Lung (tissue), 12 donors: ENCODE measurements around the gene LY6G5B. TPM values are rescaled to one million over a fixed set of nuclear protein-coding genes. Genes with fewer than 3 reads are reported as not detected.
A peak's percentile ranks its signal among the peaks of the same experiment; 100 is the strongest.

Experiments used
- ATAC-seq: fragments of 200-7000 bp; cut with Tn5 transposase; one replicate; pipeline ENCODE4 v1.9.1; 2020; ENCODE audit warnings: moderate number of reproducible peaks; ENCODE audit not compliant: insufficient read depth, low FRiP score
- DNase-seq, 3 donors: peaks; one replicate each; pipeline ENCODE4 v3.0.0-alpha.2; 2013 to 2017
- H3K27ac ChIP-seq, 2 donors: one replicate each; pipeline ENCODE4 v1.5.1; 2013; ENCODE audit warnings: mild to moderate bottlenecking in 2 of 2, moderate library complexity in 2 of 2, control low read depth in 1 of 2, inconsistent platforms in 1 of 2, low read depth in 1 of 2, low read length in 1 of 2
- H3K27me3 ChIP-seq, 3 donors: one replicate each; pipeline ENCODE4 v1.5.1; 2013; ENCODE audit warnings: low read length in 2 of 3; ENCODE audit not compliant: control insufficient read depth in 3 of 3, insufficient read depth in 3 of 3
- H3K36me3 ChIP-seq, 4 donors: one replicate each; pipeline ENCODE4 v1.5.1; 2013; ENCODE audit warnings: low read length in 4 of 4, mild to moderate bottlenecking in 1 of 4, moderate library complexity in 1 of 4; ENCODE audit not compliant: control insufficient read depth in 4 of 4, insufficient read depth in 4 of 4
- H3K4me1 ChIP-seq, 5 donors: one replicate each; pipeline ENCODE4 v1.5.1; 2013; ENCODE audit warnings: low read length in 5 of 5, mild to moderate bottlenecking in 2 of 5, moderate library complexity in 1 of 5; ENCODE audit not compliant: control insufficient read depth in 5 of 5, insufficient read depth in 5 of 5
- H3K4me3 ChIP-seq: one replicate; pipeline ENCODE4 v1.5.1; 2013; ENCODE audit warnings: mild to moderate bottlenecking, control low read depth, moderate library complexity
- H3K9ac ChIP-seq, 2 donors: one replicate each; pipeline ENCODE4 v1.5.1; 2013; ENCODE audit warnings: low read length in 2 of 2, control low read depth in 1 of 2; ENCODE audit not compliant: insufficient read depth in 1 of 2
- H3K9me3 ChIP-seq, 4 donors: one replicate each; pipeline ENCODE4 v1.5.1; 2013; ENCODE audit warnings: low read length in 3 of 4, mild to moderate bottlenecking in 1 of 4, moderate library complexity in 1 of 4; ENCODE audit not compliant: control insufficient read depth in 4 of 4, insufficient read depth in 3 of 4
- WGBS, 2 donors: extraction: QIAGEN DNeasy Blood & Tissue Kit; methylation state at CpG; one replicate each; pipeline ENCODE4 v1.1.7; 2013; 5-methylcytosine and 5-hydroxymethylcytosine counted together
- polyA plus RNA-seq, 2 donors: library from polyadenylated mRNA; stranded (reverse); fragments of 200-250 nt; gene quantifications; one replicate each; pipeline ENCODE4 v1.2.1, GENCODE V29; 2013
- total RNA-seq, 2 donors: library from RNA; depleted of rRNA in 1 of 2; stranded (reverse); fragments of >200 nt in 1 of 2; gene quantifications; one replicate each; pipeline ENCODE4 v1.2.1, GENCODE V29; 2014 to 2021
- TF ChIP-seq, protein P1 (sequence below): IDR thresholded peaks from 2 replicates; pipeline ENCODE4 v1.5.1; 2012; ENCODE audit warnings: mild to moderate bottlenecking; ENCODE audit errors: control extremely low read depth, extremely low read depth
- donor health status: control.
- donor health status: control.
- donor health status: Bipolar disorder and iron deficiency.
- donor health status: healthy.
- donor health status: DM: yes; HTN: yes; CAD: no.

The LY6G5B gene
- total and polyA plus RNA-seq, 4 donors, result 5.7 to 13.7 (median 8.2) TPM

DNA sequence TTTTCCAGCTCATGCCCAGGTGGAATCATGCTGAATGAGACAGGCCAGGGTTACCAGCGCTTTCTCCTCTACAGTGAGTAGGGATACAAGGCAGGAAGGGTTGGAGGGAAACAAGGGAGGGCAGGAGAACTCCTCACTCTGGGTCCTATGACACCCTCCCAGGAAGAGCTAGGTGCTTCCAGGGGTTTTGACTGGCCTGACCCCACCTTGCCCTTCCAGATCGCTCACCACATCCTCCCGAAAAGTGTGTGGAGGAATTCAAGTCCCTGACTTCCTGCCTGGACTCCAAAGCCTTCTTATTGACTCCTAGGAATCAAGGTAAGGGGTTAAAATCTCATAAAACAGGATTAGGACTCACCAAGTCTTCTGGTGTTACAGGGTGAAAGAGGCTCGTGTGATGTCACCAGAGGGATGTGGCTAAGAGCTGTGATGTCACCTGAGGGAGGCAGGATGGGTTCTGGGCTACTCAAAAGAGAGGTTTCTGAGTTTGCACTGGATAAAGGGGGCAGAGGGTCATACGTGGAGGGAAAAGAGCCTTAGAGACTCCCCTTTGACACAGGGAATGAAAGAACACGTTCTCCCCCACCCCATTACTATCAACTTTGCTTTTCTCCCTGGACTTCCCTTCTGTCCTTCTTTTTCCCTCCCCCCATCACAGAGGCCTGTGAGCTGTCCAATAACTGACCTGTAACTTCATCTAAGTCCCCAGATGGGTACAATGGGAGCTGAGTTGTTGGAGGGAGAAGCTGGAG lies 12.2 kb upstream of the LY6G5B start:
- ATAC-seq (no peak), DNase-seq (no peak)
- Histone ChIP-seq H3K27ac (no peak overlapping the region), H3K9me3 (no peaks in the 10 kb centered on the region), H3K9ac (no peak overlapping the region), H3K4me3 (no peak overlapping the region), H3K36me3 (peaks cover 3 to 26% (median 7%) of the 10 kb centered on the region in 4 donors), H3K27me3 (no peaks in the 10 kb centered on the region), H3K4me1 (peaks cover 3 to 40% (median 9%) of the 10 kb centered on the region in 5 donors)
- TF ChIP-seq, protein P1, sequence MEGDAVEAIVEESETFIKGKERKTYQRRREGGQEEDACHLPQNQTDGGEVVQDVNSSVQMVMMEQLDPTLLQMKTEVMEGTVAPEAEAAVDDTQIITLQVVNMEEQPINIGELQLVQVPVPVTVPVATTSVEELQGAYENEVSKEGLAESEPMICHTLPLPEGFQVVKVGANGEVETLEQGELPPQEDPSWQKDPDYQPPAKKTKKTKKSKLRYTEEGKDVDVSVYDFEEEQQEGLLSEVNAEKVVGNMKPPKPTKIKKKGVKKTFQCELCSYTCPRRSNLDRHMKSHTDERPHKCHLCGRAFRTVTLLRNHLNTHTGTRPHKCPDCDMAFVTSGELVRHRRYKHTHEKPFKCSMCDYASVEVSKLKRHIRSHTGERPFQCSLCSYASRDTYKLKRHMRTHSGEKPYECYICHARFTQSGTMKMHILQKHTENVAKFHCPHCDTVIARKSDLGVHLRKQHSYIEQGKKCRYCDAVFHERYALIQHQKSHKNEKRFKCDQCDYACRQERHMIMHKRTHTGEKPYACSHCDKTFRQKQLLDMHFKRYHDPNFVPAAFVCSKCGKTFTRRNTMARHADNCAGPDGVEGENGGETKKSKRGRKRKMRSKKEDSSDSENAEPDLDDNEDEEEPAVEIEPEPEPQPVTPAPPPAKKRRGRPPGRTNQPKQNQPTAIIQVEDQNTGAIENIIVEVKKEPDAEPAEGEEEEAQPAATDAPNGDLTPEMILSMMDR, result no peak
- WGBS, 2 donors, result 81 to 90% methylated on average over 6 of the region's 6 CpGs

DNA sequence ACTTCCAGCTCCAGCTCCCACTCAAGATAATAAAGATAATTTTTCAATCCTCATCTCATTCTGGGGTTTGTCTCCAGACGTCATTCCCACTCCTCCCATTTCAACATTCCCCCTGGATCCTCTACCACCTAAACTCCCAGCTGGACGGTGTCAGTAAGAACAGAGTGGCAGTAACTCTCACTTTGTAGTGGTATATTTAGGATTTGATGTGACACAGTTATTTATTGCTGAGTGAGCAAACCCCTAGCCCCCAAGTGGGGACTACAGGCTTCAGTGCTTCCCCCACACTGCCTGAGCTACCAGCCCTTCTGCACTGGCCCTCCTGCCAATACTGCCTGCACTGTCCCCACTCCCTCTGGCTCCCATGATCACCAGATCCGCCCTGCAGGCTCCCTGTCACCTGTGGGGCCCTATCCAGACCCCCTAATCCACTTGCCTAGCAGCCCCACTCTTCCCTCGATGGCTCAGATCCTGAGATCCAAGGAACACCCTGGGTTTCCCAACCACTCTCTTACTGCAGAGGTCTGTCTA lies 11.6 kb upstream of the LY6G5B start:
- WGBS, 2 donors, result 87 to 91% methylated on average over 4 of the region's 4 CpGs
- Histone ChIP-seq H3K27me3 (no peaks in the 10 kb centered on the region), H3K9me3 (no peaks in the 10 kb centered on the region), H3K9ac (no peak overlapping the region), H3K4me3 (no peak overlapping the region), H3K4me1 (peaks cover 4 to 42% (median 9%) of the 10 kb centered on the region in 5 donors), H3K27ac (no peak overlapping the region), H3K36me3 (peaks cover 3 to 27% (median 7%) of the 10 kb centered on the region in 4 donors)
- DNase-seq (no peak), ATAC-seq (no peak)
- TF ChIP-seq, protein P1, result no peak

DNA sequence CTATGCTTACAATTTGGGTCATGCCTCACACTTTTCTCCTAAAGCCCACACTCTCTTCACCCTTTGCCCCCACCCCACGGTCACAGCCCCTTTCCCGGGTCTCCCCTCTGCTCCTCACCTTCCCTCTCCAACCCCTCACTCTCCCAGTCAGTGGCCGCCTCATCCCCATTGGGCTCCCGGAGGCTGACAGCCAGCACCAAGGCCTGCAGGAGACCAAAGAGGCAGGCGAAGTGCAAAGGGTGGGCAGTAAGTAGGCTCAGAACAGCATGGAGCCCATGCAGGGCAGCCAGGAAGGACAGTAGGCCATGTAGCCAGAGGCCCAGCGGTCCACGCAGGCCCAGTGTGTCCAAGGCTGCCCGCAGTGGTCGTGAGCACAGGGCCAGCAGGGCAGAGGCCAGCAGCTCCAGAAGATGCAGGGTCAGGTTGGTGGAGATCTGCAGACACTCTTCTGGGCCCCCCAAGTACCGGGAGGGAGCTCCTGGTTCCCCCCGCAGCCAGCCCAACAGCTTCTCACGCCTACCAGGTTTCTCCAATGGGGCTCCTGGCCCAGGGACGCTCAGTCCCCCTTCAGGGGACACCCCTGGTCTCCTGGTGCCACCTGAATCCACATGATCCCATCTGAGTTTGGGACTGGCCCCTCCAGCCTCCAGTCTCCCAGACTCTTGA lies 10.7 kb upstream of the LY6G5B start:
- WGBS, 2 donors, result 85 to 92% methylated on average over 13 of the region's 13 CpGs
- DNase-seq (no peak), ATAC-seq (no peak)
- TF ChIP-seq, protein P1, result no peak
- Histone ChIP-seq H3K4me3 (peak overlapping the region; percentile 79), H3K36me3 (peaks cover 3 to 29% (median 7%) of the 10 kb centered on the region in 4 donors), H3K27ac (peak overlapping the region in 1 of 2 donors; percentile 95), H3K9ac (no peak overlapping the region), H3K27me3 (no peaks in the 10 kb centered on the region), H3K9me3 (no peaks in the 10 kb centered on the region), H3K4me1 (peaks cover 7 to 46% (median 11%) of the 10 kb centered on the region in 5 donors)
